NB4 (cell line): ENCODE data around the gene EXOC6B.

Experiments used
- CTCF ChIP-seq: IDR thresholded peaks from one replicate; pipeline ENCODE4 v1.5.1; 2012; ENCODE audit warnings: low read depth, low read length
- POLR2A ChIP-seq: IDR thresholded peaks from 2 replicates; pipeline ENCODE4 v1.6.1; 2011; ENCODE audit warnings: mild to moderate bottlenecking; ENCODE audit not compliant: insufficient read length; ENCODE audit errors: extremely low read depth

GRCh38 chr2:72750466-72750865, 75.4 kb downstream of the EXOC6B start:
- TF ChIP-seq CTCF (no peak), POLR2A (no peak)
